Lower lobe of right lung (tissue), 2 donors: Measurements from ENCODE around the gene LRRC75A. TPM values are rescaled to one million over a fixed set of nuclear protein-coding genes. Genes with fewer than 3 reads are reported as not detected.

ENCODE experiments used
- ATAC-seq, 2 donors: fragments of 200-7000 bp; cut with Tn5 transposase; one replicate each; pipeline ENCODE4 v1.9.1; 2020 to 2022; ENCODE audit warnings: mild to moderate bottlenecking in 2 of 2, moderate library complexity in 2 of 2
- DNase-seq: peaks from one replicate; pipeline ENCODE4 v3.0.0-alpha.2; 2020
- H3K27ac ChIP-seq: fragments of 200-600 bp; one replicate; pipeline ENCODE4 v1.8.0; 2022
- H3K27me3 ChIP-seq: fragments of 200-600 bp; one replicate; pipeline ENCODE4 v1.8.0; 2022; ENCODE audit warnings: low read depth
- H3K36me3 ChIP-seq: fragments of 200-600 bp; one replicate; pipeline ENCODE4 v1.8.0; 2022; ENCODE audit warnings: mild to moderate bottlenecking
- H3K4me1 ChIP-seq: fragments of 200-600 bp; one replicate; pipeline ENCODE4 v1.8.0; 2022
- H3K4me3 ChIP-seq: fragments of 200-600 bp; one replicate; pipeline ENCODE4 v1.8.0; 2022; ENCODE audit warnings: mild to moderate bottlenecking
- H3K9me3 ChIP-seq: fragments of 200-600 bp; one replicate; pipeline ENCODE4 v1.8.0; 2022
- intact Hi-C: fragments of 100-400 bp; cut with DNase I; formaldehyde crosslinking; loops from one replicate; pipeline ENCODE4 v1.11.0; 2022
- total RNA-seq: library from RNA; stranded (reverse); fragmentation: NEBNext Ultra II Directional; extraction: Animal tissue kit (Norgen Biotek cat#: 25700); gene quantifications from one replicate; pipeline ENCODE4 v1.2.1, GENCODE V29; 2021
- TF ChIP-seq, protein P1 (sequence below): fragments of 200-600 bp; IDR thresholded peaks from one replicate; pipeline ENCODE4 v1.8.0; 2022; ENCODE audit warnings: antibody characterized with exemption, mild to moderate bottlenecking
- donor health status: DM: no; HTN: yes; CAD: no; lungs with severe emphysema.

LRRC75A gene
- total RNA-seq, 1 donor from 2014 or later, result 3.8 TPM

DNA sequence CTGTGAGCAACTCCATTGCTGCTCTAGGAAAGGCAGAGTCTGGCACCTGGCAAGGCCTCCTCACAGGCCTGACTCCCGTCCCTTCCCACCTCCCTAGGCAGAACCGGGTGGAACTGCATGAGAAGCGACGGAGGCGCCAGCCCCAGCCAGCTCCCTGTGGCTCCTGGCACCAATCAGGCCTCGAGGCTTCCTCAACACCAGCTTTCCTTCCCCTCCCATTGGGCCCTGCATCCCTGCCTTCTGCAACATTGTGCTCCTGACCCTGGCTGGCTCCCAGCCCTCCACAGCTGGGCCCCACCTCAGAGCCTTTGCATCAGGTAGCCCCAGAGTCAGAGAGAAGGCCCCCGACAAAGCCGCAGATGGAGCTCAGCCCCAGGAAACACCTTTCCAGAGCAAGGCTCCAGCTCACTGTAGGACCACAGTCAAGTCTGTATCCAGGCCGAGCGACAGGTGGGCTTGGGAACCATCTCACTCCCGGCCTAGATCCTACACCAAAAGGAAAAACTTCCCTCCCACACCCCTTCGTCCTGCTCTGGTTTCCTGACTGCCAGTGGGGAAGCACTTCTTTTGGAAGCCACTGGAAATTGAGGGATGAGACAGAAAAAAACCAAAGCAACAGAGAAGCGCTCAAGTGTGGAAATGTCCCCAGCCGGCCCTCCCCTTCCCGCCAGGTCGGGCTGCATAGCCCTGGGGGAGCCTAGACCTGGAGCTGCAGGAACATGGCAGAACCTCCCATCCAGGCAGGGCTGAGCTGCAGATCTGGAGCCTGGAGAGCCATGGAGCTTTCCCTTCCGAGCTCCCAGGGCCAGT, 31.0 kb downstream of the LRRC75A start:
- DNase-seq, result no peak
- Histone ChIP-seq H3K27ac (no peak overlapping the region), H3K27me3 (no peaks in the 10 kb centered on the region), H3K4me1 (peaks cover 4% of the 10 kb centered on the region), H3K9me3 (no peaks in the 10 kb centered on the region), H3K36me3 (peaks cover 9% of the 10 kb centered on the region), H3K4me3 (no peak overlapping the region)
- TF ChIP-seq, protein P1, sequence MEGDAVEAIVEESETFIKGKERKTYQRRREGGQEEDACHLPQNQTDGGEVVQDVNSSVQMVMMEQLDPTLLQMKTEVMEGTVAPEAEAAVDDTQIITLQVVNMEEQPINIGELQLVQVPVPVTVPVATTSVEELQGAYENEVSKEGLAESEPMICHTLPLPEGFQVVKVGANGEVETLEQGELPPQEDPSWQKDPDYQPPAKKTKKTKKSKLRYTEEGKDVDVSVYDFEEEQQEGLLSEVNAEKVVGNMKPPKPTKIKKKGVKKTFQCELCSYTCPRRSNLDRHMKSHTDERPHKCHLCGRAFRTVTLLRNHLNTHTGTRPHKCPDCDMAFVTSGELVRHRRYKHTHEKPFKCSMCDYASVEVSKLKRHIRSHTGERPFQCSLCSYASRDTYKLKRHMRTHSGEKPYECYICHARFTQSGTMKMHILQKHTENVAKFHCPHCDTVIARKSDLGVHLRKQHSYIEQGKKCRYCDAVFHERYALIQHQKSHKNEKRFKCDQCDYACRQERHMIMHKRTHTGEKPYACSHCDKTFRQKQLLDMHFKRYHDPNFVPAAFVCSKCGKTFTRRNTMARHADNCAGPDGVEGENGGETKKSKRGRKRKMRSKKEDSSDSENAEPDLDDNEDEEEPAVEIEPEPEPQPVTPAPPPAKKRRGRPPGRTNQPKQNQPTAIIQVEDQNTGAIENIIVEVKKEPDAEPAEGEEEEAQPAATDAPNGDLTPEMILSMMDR, result no peak
- no peak for ATAC-seq
- intact Hi-C loops, result no loop called here

DNA sequence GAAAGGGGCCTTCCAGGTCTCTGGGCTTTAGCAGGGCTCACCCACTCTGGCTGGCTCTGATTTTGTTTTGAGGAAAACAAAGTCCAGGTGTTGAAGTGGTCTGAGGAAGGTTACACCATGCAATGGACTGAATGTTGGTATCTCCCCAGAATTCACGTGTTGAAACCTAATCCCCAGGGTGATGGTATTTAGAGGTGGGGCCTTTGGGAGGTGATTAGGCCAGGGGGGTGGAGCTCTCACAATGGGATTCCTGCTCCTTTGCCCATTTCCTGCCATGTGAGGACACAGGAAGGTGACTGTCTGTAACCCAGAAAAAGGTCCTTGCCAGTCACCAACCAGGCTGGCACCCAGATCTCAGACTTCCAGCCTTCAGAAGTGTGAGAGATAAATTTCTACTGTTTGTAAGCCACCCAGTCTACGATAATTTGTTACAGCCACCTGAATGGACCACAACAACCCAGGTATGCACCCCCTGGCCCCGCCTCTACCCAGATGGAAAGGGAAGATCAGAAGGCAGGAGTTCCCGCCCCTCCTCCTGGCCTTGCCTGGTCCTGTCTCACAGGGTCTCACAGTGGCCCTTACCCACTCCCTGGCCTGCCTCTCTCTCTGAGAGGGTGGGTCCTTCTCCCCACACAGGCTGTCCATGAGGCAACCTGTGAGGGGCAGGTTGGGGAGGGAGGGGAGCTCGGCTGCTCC, 32.0 kb downstream of the LRRC75A start:
- no peak for DNase-seq
- H3K27me3 ChIP-seq, result no peaks in the 10 kb centered on the region
- H3K4me3 ChIP-seq, result no peak overlapping the region
- no peaks in the 10 kb centered on the region for H3K9me3 ChIP-seq
- H3K27ac ChIP-seq, result no peak overlapping the region
- peaks cover 9% of the 10 kb centered on the region for H3K36me3 ChIP-seq
- ATAC-seq, result no peak
- intact Hi-C loops, result no loop called here
- peaks cover 4% of the 10 kb centered on the region for H3K4me1 ChIP-seq
- TF ChIP-seq, protein P1, result no peak

DNA sequence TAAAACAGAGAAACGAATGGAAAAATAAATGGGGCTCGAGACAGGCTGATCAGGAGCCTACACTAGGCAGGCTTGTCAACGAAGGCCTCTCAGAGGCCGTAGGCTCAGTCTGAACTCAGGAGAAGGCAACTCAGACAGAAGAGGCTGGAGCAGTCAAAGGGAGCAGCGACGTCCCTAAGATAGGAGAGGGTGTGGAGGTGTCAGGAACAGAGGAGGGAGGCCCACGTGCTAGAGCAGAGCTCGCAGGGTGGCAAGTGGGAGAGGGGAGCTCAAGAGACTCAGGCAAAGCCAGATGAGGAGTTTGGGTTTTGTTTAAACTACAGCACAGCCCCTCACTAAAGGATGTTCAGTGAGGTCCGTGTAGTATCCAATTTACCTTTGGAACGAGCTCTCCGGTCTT, 32.7 kb downstream of the LRRC75A start:
- H3K27me3 ChIP-seq, result no peaks in the 10 kb centered on the region
- ATAC-seq (no peak), DNase-seq (no peak)
- intact Hi-C loops, result no loop called here
- H3K4me3 ChIP-seq, result no peak overlapping the region
- peaks cover 4% of the 10 kb centered on the region for H3K4me1 ChIP-seq
- H3K36me3 ChIP-seq, result peaks cover 9% of the 10 kb centered on the region
- no peak overlapping the region for H3K27ac ChIP-seq
- no peaks in the 10 kb centered on the region for H3K9me3 ChIP-seq
- TF ChIP-seq, protein P1, result no peak

GRCh38 chr17:16456742-16457316, 35.2 kb downstream of the LRRC75A start:
- no peaks in the 10 kb centered on the region for H3K9me3 ChIP-seq
- ATAC-seq, result no peak
- DNase-seq, result no peak
- TF ChIP-seq, protein P1, result no peak
- no peak overlapping the region for H3K4me3 ChIP-seq
- peaks cover 4% of the 10 kb centered on the region for H3K4me1 ChIP-seq
- intact Hi-C loops, result no loop called here
- H3K36me3 ChIP-seq, result peaks cover 9% of the 10 kb centered on the region
- H3K27me3 ChIP-seq, result no peaks in the 10 kb centered on the region
- no peak overlapping the region for H3K27ac ChIP-seq

DNA sequence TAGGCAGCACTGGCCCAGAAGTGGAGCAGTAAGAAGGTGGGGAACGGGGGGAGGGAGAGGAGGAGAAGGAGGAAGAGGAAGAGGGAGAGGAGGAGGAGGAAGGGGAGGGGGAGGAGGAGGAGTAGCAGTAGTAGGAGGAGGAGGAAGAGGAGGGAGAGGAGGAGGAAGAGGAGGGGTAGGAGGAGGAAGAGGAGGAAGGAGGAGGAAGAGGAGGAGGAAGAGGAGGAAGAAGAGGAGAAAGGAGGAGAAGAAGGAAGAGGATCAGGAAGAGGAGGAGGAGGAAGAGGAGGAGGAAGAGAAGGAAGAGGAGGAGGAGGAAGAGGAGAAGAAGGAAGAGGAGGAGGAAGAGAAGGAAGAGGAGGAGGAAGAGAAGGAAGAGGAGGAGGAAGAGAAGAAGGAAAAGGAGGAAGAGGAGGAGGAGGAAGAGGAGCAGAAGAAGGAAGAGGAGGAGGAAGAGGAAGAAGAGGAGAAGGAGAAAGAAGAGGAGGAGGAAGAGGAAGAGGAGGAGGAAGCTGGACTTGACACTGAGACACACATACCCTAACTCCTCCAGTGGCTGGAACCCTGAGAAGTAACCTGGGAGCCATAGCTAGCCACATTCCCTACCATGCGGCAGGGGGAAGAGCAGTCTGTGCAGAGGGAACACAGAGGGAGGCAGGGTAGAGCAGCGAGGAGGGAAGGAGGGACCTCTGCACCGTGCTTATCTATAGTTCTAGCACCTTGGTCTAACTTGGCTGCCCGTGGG, 35.8 kb downstream of the LRRC75A start:
- Histone ChIP-seq H3K36me3 (peaks cover 9% of the 10 kb centered on the region), H3K27ac (no peak overlapping the region), H3K27me3 (no peaks in the 10 kb centered on the region), H3K4me1 (peaks cover 4% of the 10 kb centered on the region), H3K9me3 (no peaks in the 10 kb centered on the region), H3K4me3 (no peak overlapping the region)
- ATAC-seq (no peak), DNase-seq (no peak)
- TF ChIP-seq, protein P1, result no peak
- intact Hi-C loops, result no loop called here
